CD4-positive, alpha-beta T cell treated with Interferon gamma for 1 hour (primary cell): ENCODE results near the gene APOBEC3F.

Experiments
- DNase-seq: peaks from one replicate; pipeline ENCODE4 v3.0.0-alpha.2; 2020

Gene APOBEC3F

GRCh38 chr22:39094717-39095389 is 54.2 kb downstream of the APOBEC3F start:
- DNase-seq: no peak

GRCh38 chr22:39095971-39096370 is 55.3 kb downstream of the APOBEC3F start:
- DNase-seq: no peak

GRCh38 chr22:39097098-39098020 is 56.7 kb downstream of the APOBEC3F start, which contains the start of gene APOBEC3H:
APOBEC3H (plus strand) TSS chr22:39097244; CDS start chr22:39100279, 3,035 bp downstream.
- DNase-seq: no peak

DNA sequence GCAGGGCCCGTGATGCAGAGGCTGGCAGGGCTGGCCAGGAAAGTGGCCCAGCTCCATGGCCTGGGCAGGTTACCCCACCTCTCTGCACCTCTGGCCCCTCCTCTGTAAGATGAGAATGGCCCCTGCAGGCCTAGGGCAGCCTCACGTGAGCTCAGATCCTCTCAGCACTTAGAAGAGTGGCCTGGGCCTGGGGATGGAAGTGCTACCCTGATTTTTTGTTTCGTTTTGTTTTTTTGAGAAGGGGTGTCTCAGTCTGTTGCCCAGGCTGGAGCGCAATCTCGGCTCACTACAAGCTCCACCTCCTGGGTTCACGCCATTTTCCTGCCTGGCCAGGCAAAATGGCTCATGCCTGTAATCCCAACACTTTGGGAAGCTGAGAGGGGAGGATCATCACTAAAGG is 57.4 kb downstream of the APOBEC3F start:
- no peak for DNase-seq

DNA sequence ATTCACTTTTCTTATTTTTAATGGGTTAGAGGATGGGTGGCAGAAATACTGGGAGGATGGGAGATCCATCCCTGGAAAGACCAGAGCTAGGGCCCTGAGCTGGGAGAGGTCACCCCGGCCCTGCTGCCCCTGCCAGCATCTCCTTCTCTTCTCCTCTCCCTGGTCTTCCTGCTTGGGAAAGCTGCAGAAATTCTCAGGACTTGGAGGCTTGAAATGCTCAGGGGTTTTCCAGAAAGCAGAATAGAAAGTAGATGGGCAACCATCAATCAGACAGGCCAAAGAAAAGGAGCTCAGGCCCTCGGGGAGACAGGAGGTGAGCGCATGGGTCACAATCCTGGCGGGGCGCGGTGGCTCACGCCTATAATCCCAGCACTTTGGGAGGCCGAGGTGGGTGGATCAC is 57.9 kb downstream of the APOBEC3F start:
- no peak for DNase-seq

DNA sequence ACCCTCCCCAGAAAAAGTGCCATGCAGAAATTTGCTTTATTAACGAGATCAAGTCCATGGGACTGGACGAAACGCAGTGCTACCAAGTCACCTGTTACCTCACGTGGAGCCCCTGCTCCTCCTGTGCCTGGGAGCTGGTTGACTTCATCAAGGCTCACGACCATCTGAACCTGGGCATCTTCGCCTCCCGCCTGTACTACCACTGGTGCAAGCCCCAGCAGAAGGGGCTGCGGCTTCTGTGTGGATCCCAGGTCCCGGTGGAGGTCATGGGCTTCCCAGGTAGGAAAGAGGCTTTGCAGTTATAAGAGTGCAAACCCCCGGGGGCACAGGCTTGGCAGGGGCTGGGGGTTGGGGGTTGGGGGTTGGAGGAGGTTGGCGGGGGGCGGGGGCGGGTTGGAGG is 60.6 kb downstream of the APOBEC3F start:
- no peak for DNase-seq

DNA sequence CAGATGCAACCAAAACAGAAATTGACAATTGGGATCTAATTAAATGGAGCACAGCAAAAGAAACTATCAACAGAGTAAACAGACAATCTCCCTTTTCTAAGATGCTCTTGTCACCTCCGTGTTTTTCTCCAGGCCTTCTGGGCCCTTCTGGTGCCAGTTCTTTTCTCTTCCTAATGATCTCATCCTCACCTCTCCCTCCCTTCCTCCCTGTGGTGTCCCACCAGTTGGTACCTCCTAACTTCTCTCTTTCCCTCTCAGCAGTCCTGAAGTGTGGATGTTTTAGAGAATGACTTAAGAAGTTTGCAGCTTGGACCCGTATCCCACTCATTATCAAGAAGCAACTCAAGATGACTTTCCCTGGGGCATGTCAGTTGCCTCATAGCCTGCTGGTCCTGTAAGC is 62.8 kb downstream of the APOBEC3F start:
- DNase-seq: no peak
